Activated T-cell treated with anti-CD3 and anti-CD28 coated beads for 1 hour (primary cell): Measurements from ENCODE around the gene ZHX3.

Experiments used
- DNase-seq: peaks from one replicate; pipeline ENCODE4 v3.0.0-alpha.2; 2020; ENCODE audit warnings: low read depth

ZHX3 gene

GRCh38 chr20:41150664-41151063 lies 166.9 kb downstream of the ZHX3 start:
- DNase-seq = no peak

- DNase-seq = no peak
Observed at GRCh38 chr20:41148942-41149341, 168.6 kb downstream of the ZHX3 start.

DNA sequence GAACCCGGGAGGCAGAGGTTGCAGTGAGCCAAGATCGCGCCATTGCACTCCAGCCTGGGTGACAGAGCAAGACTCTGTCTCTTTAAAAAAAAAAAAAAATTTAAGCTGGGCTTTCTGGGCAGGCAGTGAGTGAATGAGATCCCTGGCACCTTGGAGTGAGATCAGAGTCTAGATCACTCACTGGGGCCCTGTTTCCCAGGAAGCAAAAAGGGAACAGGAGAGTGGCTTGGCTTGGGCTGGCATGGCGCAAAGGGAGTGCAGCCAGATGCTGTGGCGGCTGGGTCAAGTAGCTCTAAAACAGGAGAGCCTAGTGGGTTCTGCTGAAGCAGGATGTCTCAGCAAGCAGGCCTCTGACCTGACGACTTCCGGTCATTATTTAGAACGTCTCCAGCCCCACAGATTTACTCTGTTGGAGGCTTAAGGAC lies 169.8 kb downstream of the ZHX3 start:
- DNase-seq = no peak

DNA sequence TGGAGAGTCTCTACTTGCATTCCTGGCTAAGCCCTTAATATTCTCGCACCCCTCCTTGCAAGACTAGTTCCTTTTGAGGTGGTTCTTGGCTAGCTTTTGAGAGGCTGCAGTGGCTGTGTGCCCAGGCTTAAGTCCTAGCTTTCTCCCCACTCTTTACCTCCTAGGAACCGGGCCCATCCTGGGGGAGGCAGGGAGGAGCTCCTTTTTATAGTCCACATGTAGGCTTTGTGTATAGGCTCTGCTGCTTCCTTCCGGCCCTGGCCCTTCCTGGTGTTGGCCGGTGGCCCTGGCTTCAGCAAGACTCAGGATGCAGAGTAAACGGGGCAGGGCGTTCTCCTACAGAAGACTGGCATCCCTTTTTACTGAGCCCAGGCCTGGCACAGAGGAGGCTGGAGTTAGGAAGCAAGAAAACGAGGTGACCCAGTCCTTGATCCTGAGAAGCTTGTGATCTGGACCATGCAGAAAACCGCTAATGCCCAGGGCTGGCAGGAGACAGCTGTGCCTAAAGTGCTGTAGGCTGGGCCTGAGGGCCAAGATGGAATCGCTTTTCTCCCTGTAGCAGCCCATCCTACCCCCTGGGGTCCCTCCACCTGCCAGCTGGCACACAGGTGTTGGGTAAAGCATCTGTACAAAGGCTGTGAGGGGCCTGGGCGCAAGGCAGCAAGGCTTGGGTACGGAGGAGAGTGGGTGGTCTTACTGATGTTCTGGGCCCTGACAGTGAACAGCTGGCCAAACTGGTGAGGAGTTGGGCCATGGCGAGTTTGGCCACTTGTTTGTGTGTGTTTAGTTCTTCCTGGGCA lies 171.5 kb downstream of the ZHX3 start:
- no peak for DNase-seq

GRCh38 chr20:41145317-41145716 lies 172.2 kb downstream of the ZHX3 start:
- DNase-seq = no peak

DNA sequence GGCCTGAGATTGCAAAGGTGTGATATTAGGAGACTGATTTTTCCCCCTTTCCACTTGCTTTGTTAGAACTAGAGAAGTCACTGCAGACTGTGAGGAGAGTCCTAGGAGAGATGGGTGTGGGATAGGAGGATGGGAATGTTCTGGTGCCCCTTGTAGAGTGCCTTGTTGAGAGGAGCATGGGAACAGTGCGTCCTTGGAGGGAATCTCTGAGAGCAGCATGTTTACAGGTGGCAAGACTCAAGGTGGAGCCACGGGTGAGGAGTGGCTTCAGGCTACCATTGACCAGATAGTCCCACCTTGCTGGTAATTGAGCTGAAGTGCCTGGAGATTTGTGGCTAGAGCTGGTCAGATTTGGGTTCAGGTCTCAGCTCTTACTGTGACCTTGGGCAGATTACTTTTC lies 174.2 kb downstream of the ZHX3 start:
- no peak for DNase-seq

DNA sequence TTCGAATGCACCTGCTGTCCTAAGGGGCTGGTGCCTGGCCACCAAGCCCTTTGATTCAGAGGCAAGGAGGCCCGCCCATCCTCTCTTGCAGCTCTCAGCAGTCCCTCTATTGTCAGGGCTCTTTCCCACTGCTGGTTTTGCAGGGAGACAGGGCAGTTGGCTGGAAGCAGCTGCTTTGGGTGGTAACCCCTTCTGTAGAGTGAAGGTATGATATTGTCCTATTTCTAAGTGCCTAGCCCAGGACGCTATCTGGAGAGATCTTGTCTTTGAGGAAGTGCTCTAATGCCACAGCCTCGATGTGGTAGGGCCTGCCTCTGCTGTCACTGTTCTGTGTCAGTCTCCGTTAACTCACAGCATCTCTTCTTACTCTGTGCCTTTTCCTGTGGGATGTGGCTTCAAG lies 174.6 kb downstream of the ZHX3 start:
- DNase-seq = no peak

DNA sequence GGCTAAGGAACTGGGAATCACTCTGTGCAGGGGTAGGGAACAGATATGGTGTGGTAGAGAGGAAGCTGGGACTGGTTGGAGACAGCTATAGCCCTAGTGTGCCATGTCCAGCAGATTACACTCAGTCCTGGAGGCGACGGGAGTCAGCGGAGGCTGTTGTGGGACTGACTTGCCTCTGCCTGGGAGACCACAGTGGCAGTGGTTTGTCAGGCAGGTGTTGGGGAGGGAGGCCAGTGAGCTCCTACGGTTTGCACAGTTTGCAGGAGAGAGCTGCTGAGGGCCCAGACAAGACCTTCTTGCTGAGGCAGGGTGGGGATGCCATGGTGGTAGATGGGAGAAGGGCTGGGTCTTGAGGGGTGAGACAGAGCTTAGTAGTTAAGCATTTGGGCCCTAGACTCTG lies 175.3 kb downstream of the ZHX3 start:
- DNase-seq = no peak

- DNase-seq = no peak
Observed at GRCh38 chr20:41141153-41141815, 176.2 kb downstream of the ZHX3 start.

- DNase-seq = no peak
Observed at GRCh38 chr20:41140226-41141133, 177.1 kb downstream of the ZHX3 start.

- no peak for DNase-seq
Observed at GRCh38 chr20:41139227-41140093, 178.1 kb downstream of the ZHX3 start.

GRCh38 chr20:41138475-41139226 lies 178.9 kb downstream of the ZHX3 start:
- DNase-seq = no peak

DNA sequence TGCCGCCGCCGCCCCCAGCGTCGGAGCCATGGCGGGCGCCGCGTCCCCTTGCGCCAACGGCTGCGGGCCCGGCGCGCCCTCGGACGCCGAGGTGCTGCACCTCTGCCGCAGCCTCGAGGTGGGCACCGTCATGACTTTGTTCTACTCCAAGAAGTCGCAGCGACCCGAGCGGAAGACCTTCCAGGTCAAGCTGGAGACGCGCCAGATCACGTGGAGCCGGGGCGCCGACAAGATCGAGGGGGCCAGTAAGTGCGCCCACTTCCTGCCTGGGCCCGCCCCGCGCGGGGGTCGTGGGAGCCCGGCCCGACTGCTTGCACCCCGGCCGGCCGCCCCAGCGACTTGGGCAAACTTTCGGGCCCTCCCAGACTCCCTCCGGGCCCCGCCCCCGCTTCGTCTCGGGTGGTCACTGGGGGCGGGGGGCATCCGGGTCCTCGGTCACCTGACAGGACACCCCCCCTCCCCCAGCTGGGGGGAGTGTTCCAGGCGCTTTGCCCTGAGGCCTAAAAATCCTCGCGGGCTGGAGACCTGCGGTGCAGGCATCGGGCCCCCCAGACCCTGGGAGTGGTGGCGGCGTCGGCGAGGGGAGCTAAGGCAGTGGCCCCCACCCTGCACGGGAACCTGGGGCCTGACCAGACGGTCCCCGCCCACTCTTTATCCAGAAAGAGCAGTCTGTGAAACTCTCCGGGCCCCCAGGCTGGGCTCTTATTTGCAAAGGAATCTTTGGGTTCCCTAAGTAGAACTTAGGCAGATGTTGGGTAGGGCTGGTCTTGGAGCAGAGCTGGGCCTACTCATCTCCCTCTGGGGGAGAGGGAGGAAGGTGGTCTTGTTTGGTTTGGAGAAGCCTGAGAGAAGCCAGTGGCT lies 179.7 kb downstream of the ZHX3 start:
- DNase-seq = peak; percentile 45

DNA sequence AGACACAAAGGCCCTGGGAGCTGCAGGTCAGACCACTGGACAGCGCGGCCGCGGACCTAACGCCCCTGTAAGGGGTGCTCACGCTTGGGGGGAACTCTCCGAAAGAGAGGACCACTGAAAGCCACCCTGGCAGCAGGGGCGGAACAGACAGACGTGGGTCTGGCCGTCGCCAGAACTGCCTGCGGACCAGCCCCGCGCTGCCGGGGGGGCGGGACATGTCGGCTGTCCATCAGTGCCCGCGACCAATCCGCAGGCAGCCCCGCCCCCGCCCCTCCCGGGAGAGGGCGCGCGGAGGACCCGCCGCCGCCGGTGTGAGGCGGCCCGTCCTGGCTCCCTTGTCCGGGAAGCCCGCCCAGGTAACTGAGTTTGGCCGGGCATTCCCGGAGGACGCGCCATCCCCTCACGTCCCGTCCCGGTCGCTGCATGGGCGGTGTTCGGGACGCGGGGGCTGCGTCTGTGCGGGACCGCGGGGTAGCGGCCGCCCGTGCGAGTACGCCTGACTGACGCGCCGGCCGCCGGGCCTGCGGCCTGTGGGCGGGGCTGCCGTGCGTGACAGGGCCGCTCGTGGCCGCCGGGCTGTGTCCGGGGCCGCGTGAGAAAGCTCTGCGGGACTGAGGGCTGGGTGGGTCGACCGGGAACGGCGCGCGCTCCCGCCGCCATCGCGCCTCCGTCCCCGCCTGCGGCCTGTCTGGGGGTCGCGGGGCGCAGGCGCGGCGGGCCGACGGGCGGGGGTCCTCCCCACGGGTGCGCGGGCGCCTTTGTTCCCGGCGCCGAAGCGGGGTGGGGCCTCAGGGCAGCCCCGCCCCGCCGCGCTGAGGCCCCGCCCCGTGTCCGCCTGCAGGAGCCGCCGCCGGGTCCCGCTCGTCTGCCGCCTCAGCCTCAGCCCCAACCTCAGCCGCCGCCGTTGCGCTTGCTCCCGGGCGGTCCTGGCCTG lies 180.6 kb downstream of the ZHX3 start, which contains the start of gene PLCG1:
TSS of gene PLCG1 (plus strand) at position 864 of the 934 bp plus-strand sequence. CDS start 99 bp downstream, outside the sequence.
- peak; percentile 78 for DNase-seq

- DNase-seq = no peak
Observed at GRCh38 chr20:41135888-41136679, 181.4 kb downstream of the ZHX3 start.

GRCh38 chr20:41135187-41135887 lies 182.2 kb downstream of the ZHX3 start:
- DNase-seq = peak; percentile 55
